ENCODE measurements around the gene ING4. TPM values are rescaled to one million over a fixed set of nuclear protein-coding genes. Genes with fewer than 3 reads are reported as not detected.

The ING4 gene
- total RNA-seq, 2 experiments from 2014 or later = 13.8 to 15.2 TPM

DNA sequence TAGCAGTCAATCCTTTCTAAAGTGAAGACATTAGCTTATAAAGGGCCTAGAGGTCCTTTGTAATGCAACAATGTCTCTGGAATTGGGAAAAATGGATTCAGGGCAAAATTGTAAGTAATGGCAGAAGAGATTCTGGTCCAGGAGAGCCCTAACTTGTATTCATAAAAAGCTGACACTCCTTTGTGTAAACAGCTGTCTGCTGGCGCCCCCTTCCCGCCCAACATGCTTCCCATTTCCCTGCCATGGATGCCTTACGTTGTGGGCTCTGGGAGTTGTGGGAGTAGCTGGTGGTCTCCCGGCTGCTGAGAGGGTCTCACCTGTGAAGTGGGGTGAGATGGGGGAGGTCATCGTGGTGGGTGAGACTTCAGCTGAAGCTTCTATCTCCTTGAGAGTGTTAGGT lies 18.0 kb downstream of the ING4 start:
- CTCF ChIA-PET = interaction anchor here (1.2 kb wide), 1 partner anchor 30 kb away, joined by 3 read pairs; no protein-coding TSS in a partner anchor
- POLR2A ChIA-PET = no interaction called here
- Mint-ChIP-seq H3K36me3 (peaks cover 28% of the 10 kb centered on the region), H3K9me3 (peaks cover 18% of the 10 kb centered on the region), H3K4me3 (no peak overlapping the region), H3K27ac (no peak overlapping the region), H3K27me3 (no peaks in the 10 kb centered on the region), H3K4me1 (ENCODE audit: low read depth) (peaks cover 5% of the 10 kb centered on the region)
- DNase-seq = no peak
- intact Hi-C loops (cut with micrococcal nuclease) = no loop called here

DNA sequence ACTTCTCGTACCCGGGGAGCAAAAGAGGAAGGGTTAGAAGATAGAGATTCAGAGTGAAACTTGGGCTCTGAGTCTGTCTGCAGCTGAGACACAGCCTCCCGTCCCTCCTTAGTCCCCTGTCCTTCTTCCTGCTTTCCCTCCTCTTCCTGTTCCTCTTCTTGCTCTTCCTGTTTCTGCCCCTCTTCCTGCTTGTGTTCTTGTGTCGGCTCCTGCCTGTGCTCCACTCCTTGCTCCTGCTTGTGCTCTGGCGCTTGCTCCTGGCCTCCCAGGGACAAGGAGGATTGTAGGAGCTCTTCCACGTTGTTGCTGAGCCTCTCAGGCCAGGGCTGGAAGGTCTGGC lies 18.7 kb downstream of the ING4 start:
- Mint-ChIP-seq H3K4me1 (ENCODE audit: low read depth) (peaks cover 5% of the 10 kb centered on the region), H3K27me3 (no peaks in the 10 kb centered on the region), H3K27ac (no peak overlapping the region), H3K9me3 (peaks cover 18% of the 10 kb centered on the region), H3K36me3 (peaks cover 28% of the 10 kb centered on the region), H3K4me3 (no peak overlapping the region)
- intact Hi-C loops (cut with micrococcal nuclease) = no loop called here
- no peak for DNase-seq
- CTCF ChIA-PET = interaction anchor here (1.2 kb wide), 1 partner anchor 30 kb away, joined by 3 read pairs; no protein-coding TSS in a partner anchor
- POLR2A ChIA-PET = interaction anchor here (0.5 kb wide), 1 partner anchor 17 kb away, joined by 5 read pairs; no protein-coding TSS in a partner anchor

DNA sequence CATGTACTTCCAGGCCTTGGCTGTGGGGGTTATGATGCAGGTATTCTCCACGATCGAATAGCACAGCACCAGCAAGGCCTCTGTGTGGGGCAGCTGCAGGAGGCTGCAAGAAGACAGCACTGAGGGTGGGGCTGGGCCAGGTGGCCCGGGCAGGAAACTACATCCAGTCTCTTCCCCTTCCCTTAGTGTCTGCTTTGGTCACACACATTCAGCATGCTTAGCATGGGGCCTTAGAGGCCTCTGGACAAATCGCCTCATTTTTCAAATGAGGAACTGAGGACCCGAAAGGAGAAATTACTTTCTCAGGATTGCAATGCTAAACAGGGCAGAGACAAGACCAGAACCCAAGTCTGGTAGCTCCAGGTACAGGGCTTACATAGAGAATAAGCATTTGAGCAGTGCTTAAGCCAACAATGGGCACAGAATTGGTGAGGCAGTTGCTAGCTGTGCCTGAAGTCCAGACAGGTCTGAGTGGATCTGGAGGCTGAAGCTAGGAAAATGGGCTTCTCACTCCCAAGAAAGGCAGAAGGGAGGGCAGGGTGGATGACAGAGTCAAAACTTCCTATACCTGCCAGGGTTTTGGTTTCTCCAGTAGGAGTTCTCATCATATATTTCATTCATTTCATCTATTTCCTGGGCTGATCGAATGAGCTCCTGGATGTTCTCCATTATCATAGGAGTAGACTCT lies 19.2 kb downstream of the ING4 start:
- ChIA-PET CTCF (interaction anchor here (1.3 kb wide), 1 partner anchor 10 kb away, joined by 5 read pairs; no protein-coding TSS in a partner anchor), POLR2A (interaction anchor here (0.5 kb wide), 1 partner anchor 17 kb away, joined by 5 read pairs; no protein-coding TSS in a partner anchor)
- no peak for DNase-seq
- peaks cover 5% of the 10 kb centered on the region for H3K4me1 Mint-ChIP-seq (ENCODE audit: low read depth)
- H3K27ac Mint-ChIP-seq = no peak overlapping the region
- H3K27me3 Mint-ChIP-seq = no peaks in the 10 kb centered on the region
- intact Hi-C loops (cut with micrococcal nuclease) = no loop called here
- H3K4me3 Mint-ChIP-seq = no peak overlapping the region
- peaks cover 18% of the 10 kb centered on the region for H3K9me3 Mint-ChIP-seq
- H3K36me3 Mint-ChIP-seq = peaks cover 28% of the 10 kb centered on the region

DNA sequence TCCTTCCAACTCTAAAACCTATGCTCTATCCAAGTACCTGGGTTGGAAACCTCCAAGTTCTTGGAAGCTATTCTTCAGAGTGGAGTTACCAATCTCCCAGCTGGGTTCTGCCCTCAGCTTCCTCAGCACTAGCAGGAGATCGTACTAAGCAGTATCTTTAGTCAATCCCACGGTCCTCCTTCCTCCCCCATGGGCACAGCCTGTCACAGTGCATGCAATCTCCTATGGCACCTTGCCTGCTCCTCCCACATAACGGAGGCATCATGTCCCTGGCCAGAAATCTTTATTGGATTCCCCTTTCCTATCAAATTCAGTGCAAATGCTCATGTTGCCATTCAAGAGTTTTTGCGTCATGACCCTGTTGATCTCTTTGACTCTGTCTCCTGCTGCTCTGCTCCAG lies 21.8 kb downstream of the ING4 start:
- peaks cover 17% of the 10 kb centered on the region for H3K36me3 Mint-ChIP-seq
- CTCF ChIA-PET = interaction anchor here (1.5 kb wide), 1 partner anchor 21 kb away, joined by 3 read pairs; no protein-coding TSS in a partner anchor
- H3K27me3 Mint-ChIP-seq = no peaks in the 10 kb centered on the region
- intact Hi-C loops (cut with micrococcal nuclease) = no loop called here
- peaks cover 18% of the 10 kb centered on the region for H3K9me3 Mint-ChIP-seq
- no peak overlapping the region for H3K4me3 Mint-ChIP-seq
- POLR2A ChIA-PET = no interaction called here
- no peak for DNase-seq
- H3K27ac Mint-ChIP-seq = no peak overlapping the region
- H3K4me1 Mint-ChIP-seq (ENCODE audit: low read depth) = peaks cover 3% of the 10 kb centered on the region

DNA sequence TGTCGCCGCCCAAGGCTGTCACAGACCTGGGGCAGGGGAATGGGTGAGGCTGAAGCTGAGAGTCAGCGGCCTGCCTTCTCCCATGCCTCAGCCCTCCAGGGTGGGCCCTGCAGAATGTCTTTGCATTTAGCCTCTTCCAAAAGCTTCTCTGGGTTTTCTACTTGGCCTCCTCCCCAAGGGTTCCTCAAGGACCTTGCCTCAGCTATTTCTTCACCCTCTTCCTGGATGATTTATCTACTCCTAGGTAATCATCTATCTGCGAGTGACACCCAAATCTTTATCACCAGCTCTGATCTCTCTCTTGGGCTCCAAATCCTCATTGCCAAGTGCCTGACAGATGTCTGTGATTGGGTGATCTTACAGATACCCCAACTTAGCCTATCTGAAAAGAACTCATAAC lies 22.4 kb downstream of the ING4 start:
- peaks cover 17% of the 10 kb centered on the region for H3K36me3 Mint-ChIP-seq
- ChIA-PET CTCF (interaction anchor here (1.5 kb wide), 1 partner anchor 21 kb away, joined by 3 read pairs; no protein-coding TSS in a partner anchor), POLR2A (no interaction called here)
- H3K9me3 Mint-ChIP-seq = peaks cover 18% of the 10 kb centered on the region
- no peak overlapping the region for H3K4me3 Mint-ChIP-seq
- no peak for DNase-seq
- intact Hi-C loops (cut with micrococcal nuclease) = no loop called here
- no peaks in the 10 kb centered on the region for H3K27me3 Mint-ChIP-seq
- H3K27ac Mint-ChIP-seq = no peak overlapping the region
- H3K4me1 Mint-ChIP-seq (ENCODE audit: low read depth) = peaks cover 8% of the 10 kb centered on the region

DNA sequence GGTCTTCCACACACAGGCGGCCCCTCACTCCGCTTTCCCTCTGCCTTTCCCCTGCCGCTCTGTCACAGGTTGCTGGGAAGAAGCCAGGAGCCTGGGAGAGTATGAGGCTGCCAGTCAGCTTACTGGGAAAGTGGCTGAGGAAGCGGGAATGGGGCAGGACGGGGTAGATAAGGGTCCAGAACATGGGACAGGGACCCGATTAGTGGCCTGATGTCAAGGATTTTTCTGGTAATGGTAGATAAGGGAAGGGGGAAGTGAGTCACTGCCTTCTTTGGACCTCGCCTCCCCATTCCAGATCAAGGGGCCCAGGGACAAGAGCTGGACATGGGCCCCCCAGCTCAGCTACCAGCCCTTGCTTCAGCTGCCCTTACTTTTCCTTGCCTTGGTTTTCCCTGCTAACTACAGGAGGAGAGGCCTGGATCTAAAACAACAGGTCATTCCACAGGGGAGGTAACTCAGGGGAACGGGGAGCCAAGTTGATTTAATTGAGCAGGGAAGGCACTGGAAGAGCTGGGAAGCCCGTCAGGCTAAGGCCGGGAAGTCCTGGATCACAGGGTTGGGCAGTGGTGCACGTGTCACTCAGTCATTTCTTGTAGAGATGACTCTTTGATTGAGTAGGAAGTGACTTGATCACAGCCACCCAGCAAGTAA lies 23.6 kb downstream of the ING4 start:
- ChIA-PET CTCF (interaction anchor here (0.9 kb wide), 1 partner anchor 45 kb away, joined by 3 read pairs; no protein-coding TSS in a partner anchor), POLR2A (no interaction called here)
- intact Hi-C loops (cut with micrococcal nuclease) = no loop called here
- no peak for DNase-seq
- Mint-ChIP-seq H3K9me3 (peaks cover 12% of the 10 kb centered on the region), H3K36me3 (peaks cover 15% of the 10 kb centered on the region), H3K4me3 (no peak overlapping the region), H3K27me3 (no peaks in the 10 kb centered on the region), H3K27ac (no peak overlapping the region), H3K4me1 (ENCODE audit: low read depth) (peaks cover 18% of the 10 kb centered on the region)

DNA sequence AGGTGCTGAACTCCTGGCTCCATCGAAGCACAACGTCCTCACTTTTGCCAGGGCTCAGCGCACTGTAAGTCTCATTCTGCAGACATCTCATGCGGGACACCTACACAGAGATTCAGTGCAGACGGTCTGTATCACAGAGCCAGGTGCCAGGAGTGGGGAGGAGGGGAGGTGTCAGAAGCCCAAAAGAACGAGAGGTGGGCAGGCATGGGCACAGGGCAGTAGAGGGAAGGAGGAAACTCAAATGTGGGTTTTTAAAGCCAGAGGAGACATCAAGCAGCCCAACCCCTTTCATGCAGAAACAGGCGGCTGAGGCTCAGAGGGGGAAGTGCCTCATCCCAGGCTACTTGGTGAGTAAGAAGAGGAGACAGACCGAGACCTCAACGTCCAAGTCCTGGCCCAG lies 24.6 kb downstream of the ING4 start:
- no peaks in the 10 kb centered on the region for H3K27me3 Mint-ChIP-seq
- peaks cover 20% of the 10 kb centered on the region for H3K4me1 Mint-ChIP-seq (ENCODE audit: low read depth)
- H3K27ac Mint-ChIP-seq = no peak overlapping the region
- DNase-seq = no peak
- no peak overlapping the region for H3K4me3 Mint-ChIP-seq
- peaks cover 5% of the 10 kb centered on the region for H3K36me3 Mint-ChIP-seq
- ChIA-PET CTCF (interaction anchor here (0.9 kb wide), 1 partner anchor 46 kb away, joined by 3 read pairs; no protein-coding TSS in a partner anchor), POLR2A (no interaction called here)
- intact Hi-C loops (cut with micrococcal nuclease) = no loop called here
- peaks cover 3% of the 10 kb centered on the region for H3K9me3 Mint-ChIP-seq

DNA sequence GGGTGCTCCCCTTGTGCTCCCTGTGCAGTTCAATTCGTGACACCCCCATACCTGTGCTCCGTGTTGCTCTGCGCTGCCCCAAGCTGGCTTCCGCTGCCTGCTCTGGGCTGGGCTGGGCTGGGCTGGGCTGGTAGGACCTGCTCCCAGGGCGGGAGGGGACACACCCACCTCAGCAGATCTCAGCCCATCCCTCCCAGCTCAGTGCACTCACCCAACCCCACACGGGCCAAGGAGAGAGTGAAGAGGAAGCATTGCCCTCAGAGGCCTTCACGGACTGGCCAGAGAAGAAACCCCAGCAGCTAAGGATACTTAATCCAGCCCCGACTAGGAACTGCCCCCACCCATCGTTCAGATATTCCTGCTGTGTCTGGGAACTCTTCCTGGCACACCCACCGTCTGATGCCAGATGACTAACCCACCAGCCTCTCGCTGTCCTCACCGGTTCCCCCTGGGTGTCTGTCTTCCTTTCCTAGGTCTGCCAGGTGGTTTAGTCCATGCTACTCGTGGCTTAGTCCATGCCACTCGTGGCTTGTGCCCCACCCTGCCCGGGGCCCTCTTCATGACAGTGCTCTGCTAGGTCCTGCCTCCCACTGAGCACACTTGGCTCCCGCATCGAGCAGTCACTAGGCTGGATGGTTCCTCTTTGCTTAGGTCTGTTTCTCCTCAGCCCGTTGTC lies 26.9 kb downstream of the ING4 start, which contains the start of gene LPAR5:
Gene LPAR5 (minus strand): TSS at position 104 of the 676 bp plus-strand sequence. CDS start 14,711 bp downstream, outside the sequence.
- peak; percentile 48 for DNase-seq
- H3K9me3 Mint-ChIP-seq = no peaks in the 10 kb centered on the region
- ChIA-PET CTCF (interaction anchor here (1.2 kb wide), 1 partner anchor 16 kb away, joined by 6 read pairs; no protein-coding TSS in a partner anchor), POLR2A (interaction anchor here (1.1 to 1.5 kb wide), 2 partner anchors 15 to 117 kb away, joined by 3 to 4 read pairs; partner anchors contain the start of gene MLF2)
- intact Hi-C loops (cut with micrococcal nuclease) = no loop called here
- peaks cover 40% of the 10 kb centered on the region for H3K4me1 Mint-ChIP-seq (ENCODE audit: low read depth)
- H3K27me3 Mint-ChIP-seq = no peaks in the 10 kb centered on the region
- H3K36me3 Mint-ChIP-seq = peaks cover 2% of the 10 kb centered on the region
- peak within 1 kb of the TSS; percentile 65 for H3K4me3 Mint-ChIP-seq
- peak within 1 kb of the TSS; percentile 82 for H3K27ac Mint-ChIP-seq

DNA sequence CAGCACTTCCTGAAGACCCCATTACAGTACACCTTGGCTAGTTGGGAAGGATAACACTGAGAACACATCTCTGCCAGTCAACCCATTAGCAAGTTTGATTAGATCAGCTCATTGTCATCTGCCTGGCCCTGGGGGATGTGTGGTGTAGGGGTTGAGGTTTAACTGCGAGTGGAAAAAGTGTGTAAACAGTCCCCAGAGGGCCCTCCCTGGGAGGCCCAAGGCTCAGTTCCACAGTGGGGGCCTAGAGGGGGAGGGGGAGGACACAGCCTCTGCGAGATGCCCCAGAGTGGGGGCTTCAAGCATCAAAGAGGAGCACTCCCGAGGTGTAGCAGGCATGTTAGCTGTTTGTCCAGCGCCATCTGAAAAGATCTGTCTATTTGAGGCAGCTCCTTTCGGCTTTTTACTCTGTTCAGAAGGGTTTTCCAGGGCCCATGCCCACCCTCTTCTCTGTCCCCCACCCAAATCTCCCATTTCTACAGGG lies 27.5 kb downstream of the ING4 start:
- peak overlapping the region; percentile 82 for H3K27ac Mint-ChIP-seq
- H3K4me3 Mint-ChIP-seq = peak overlapping the region; percentile 65
- peaks cover 2% of the 10 kb centered on the region for H3K36me3 Mint-ChIP-seq
- intact Hi-C loops (cut with micrococcal nuclease) = no loop called here
- no peaks in the 10 kb centered on the region for H3K9me3 Mint-ChIP-seq
- ChIA-PET POLR2A (interaction anchor here (0.6 to 1.5 kb wide), 3 partner anchors 14 to 117 kb away, joined by 3 to 5 read pairs (median 4); partner anchors contain the start of gene MLF2), CTCF (interaction anchor here (0.7 to 1.2 kb wide), 2 partner anchors 15 to 145 kb away, joined by 3 to 6 read pairs; no protein-coding TSS in a partner anchor)
- H3K27me3 Mint-ChIP-seq = no peaks in the 10 kb centered on the region
- DNase-seq = peak; percentile 76
- H3K4me1 Mint-ChIP-seq (ENCODE audit: low read depth) = peaks cover 44% of the 10 kb centered on the region

DNA sequence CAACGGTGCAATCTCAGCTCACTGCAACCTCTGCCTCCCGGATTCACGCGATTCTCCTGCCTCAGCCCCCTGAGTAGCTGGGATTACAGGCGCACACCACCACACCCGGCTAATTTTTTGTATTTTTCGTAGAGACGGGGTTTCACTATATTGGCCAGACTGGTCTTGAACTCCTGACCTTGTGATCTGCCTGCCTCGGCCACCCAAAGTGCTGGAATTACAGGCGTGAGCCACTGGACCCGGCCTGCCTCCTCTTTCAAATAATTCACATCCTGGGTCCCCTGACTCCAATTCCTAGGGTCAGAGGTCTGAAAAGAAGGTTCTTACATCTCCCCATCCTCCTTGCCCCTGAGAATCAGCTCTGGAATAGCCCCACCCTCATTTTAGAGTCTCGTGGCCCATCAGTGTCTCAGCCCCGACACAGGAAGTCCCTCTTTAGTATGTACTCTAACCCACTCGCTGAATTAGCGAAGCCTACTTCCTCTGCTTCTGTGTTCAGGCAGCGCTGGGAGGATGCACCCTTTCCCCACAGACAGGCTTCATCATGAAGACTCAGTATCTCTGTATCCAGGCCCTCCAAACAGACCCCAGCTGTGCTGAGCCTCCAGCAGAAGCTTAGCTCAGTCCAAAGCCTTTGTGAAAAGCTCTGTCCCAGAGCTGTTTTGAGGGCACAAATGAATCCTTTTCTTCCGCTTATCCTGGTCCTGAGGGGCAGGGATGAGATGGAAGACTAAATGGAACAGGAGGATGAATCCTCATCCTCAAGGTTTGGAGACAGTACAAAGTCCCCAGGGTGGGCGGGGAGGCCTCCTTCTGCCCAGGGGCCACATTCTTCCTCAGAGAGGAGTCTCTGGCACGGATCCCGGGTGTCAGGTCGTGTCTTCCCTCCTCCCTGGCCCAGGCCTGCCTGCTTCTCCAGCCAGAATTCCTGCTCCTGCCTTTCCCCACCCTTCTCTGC lies 30.6 kb downstream of the ING4 start:
- Mint-ChIP-seq H3K4me1 (ENCODE audit: low read depth) (peaks cover 53% of the 10 kb centered on the region), H3K36me3 (peaks cover 2% of the 10 kb centered on the region), H3K9me3 (no peaks in the 10 kb centered on the region), H3K4me3 (peak overlapping the region; percentile 73), H3K27ac (peak overlapping the region; percentile 91), H3K27me3 (no peaks in the 10 kb centered on the region)
- CTCF ChIA-PET = interaction anchor here (0.6 to 3.9 kb wide), 7 partner anchors 11 to 220 kb away, joined by 3 to 17 read pairs (median 4); partner anchors contain the start of genes USP5 and ZNF384
- peak; percentile 69 for DNase-seq
- intact Hi-C loops (cut with micrococcal nuclease) = loop anchor here (2.0 kb wide), 2 partner anchors 16 to 30 kb away; partner anchors contain the start of gene ING4
- POLR2A ChIA-PET = interaction anchor here (0.6 to 1.2 kb wide), 3 partner anchors 24 to 146 kb away, joined by 3 read pairs; no protein-coding TSS in a partner anchor

Data from activated CD4-positive, alpha-beta memory T cell treated with anti-CD3 and anti-CD28 coated beads for 36 hours (primary cell).